Fibroblast of mammary gland (primary cell): ENCODE results near the gene SLC24A3.

Source experiments
- DNase-seq: peaks from one replicate; pipeline ENCODE4 v3.0.0-alpha.2; 2010; ENCODE audit warnings: low read depth
- H3K4me3 ChIP-seq: 2 replicates; pipeline ENCODE4 v1.5.1; 2011; ENCODE audit warnings: low read depth, mild to moderate bottlenecking, low read length, moderate library complexity; ENCODE audit not compliant: control insufficient read depth
- CTCF ChIP-seq: conservative IDR thresholded peaks from 2 replicates; pipeline ENCODE4 v1.5.1; 2011; ENCODE audit warnings: low read depth, low read length, inconsistent platforms; ENCODE audit not compliant: control insufficient read depth, insufficient read depth

SLC24A3 gene

GRCh38 chr20:19768325-19768842, 555.9 kb downstream of the SLC24A3 start:
- TF ChIP-seq CTCF = no peak
- H3K4me3 ChIP-seq = no peak overlapping the region
- DNase-seq = no peak

- no peak for DNase-seq
- TF ChIP-seq CTCF = no peak
- H3K4me3 ChIP-seq = no peak overlapping the region
These were observed 557.1 kb downstream of the SLC24A3 start for GRCh38 chr20:19769507-19769906.

DNA sequence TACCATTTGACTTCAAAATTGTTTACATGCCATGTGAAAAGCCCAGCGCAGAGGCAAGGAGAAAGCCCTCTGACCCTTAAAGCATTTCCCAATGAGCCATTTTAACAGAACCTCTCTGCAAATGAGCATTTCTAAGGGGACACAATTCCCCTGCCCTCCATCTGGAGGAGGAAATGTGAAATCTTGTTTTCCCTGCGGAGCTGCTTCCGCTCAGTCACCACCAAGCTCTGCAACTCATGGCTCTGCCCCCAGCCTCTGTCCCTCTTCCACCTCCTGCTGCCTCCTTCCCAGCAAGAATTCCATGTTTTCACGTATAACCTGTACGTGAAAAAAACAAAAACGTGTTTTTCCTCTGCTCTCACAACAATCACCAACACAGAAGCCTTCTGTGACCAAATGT, 557.9 kb downstream of the SLC24A3 start:
- DNase-seq = no peak
- no peak for TF ChIP-seq CTCF
- no peak overlapping the region for H3K4me3 ChIP-seq

GRCh38 chr20:19771031-19771430, 558.6 kb downstream of the SLC24A3 start:
- H3K4me3 ChIP-seq = no peak overlapping the region
- DNase-seq = no peak
- no peak for TF ChIP-seq CTCF
